SH-SY5Y (cell line): ENCODE measurements around the gene ATP6V1C2.

ENCODE experiments used
- GATA2 ChIP-seq: IDR thresholded peaks from 2 replicates; pipeline ENCODE4 v1.6.1; 2011; ENCODE audit warnings: mild to moderate bottlenecking, low read depth, low read length
- GATA3 ChIP-seq: IDR thresholded peaks from 2 replicates; pipeline ENCODE4 v1.6.1; 2011; ENCODE audit warnings: low read depth, mild to moderate bottlenecking, low read length, moderate library complexity

ATP6V1C2 gene

GRCh38 chr2:10721396-10722251, at the start of gene ATP6V1C2:
Gene ATP6V1C2 (plus strand): TSS chr2:10721630. CDS start chr2:10722850, 1,220 bp downstream.
- no peak for TF ChIP-seq GATA2

GRCh38 chr2:10675131-10675530, 46.3 kb upstream of the ATP6V1C2 start:
- TF ChIP-seq GATA2 (no peak), GATA3 (no peak)

GRCh38 chr2:10678225-10678624, 43.2 kb upstream of the ATP6V1C2 start:
- TF ChIP-seq GATA3 (no peak), GATA2 (no peak)

GRCh38 chr2:10680214-10680613, 41.2 kb upstream of the ATP6V1C2 start:
- no peak for TF ChIP-seq GATA3
- no peak for TF ChIP-seq GATA2

GRCh38 chr2:10680957-10681356, 40.5 kb upstream of the ATP6V1C2 start:
- TF ChIP-seq GATA3 (no peak), GATA2 (no peak)

- TF ChIP-seq GATA2: no peak
- TF ChIP-seq GATA3: no peak
Measured at GRCh38 chr2:10686176-10686730, 35.2 kb upstream of the ATP6V1C2 start.

- TF ChIP-seq GATA3 (no peak), GATA2 (no peak)
Measured at GRCh38 chr2:10688921-10689807, 32.3 kb upstream of the ATP6V1C2 start.

- no peak for TF ChIP-seq GATA2
- no peak for TF ChIP-seq GATA3
Measured at GRCh38 chr2:10691521-10691920, 29.9 kb upstream of the ATP6V1C2 start.

- TF ChIP-seq GATA2 (0 out of 2 replicates have a peak, but pooled peaks have one; percentile 9), GATA3 (no peak)
Measured at GRCh38 chr2:10700078-10700803, 21.2 kb upstream of the ATP6V1C2 start.

- TF ChIP-seq GATA3: no peak
- no peak for TF ChIP-seq GATA2
Measured at GRCh38 chr2:10704034-10704594, 17.3 kb upstream of the ATP6V1C2 start.

- TF ChIP-seq GATA3: no peak
- TF ChIP-seq GATA2: no peak
Measured at GRCh38 chr2:10706033-10706432, 15.4 kb upstream of the ATP6V1C2 start.

- TF ChIP-seq GATA2: no peak
- TF ChIP-seq GATA3: no peak
Measured at GRCh38 chr2:10707831-10708230, 13.6 kb upstream of the ATP6V1C2 start.

- TF ChIP-seq GATA2 (no peak), GATA3 (no peak)
Measured at GRCh38 chr2:10709290-10709939, 12.0 kb upstream of the ATP6V1C2 start.
